Karpas-422 (cell line): ENCODE data around the gene ATF5. TPM values are rescaled to one million over a fixed set of nuclear protein-coding genes. Genes with fewer than 3 reads are reported as not detected.

ENCODE experiments used
- DNase-seq: peaks from one replicate; pipeline ENCODE4 v3.0.0-alpha.2; 2015
- H2AFZ ChIP-seq: fragments of 200-600 bp; sonication (generic); 2 replicates; pipeline ENCODE4 v1.6.1; 2014; ENCODE audit warnings: antibody characterized with exemption, low read length, mixed read lengths
- H3K27ac ChIP-seq: fragments of 200-600 bp; sonication (generic); 2 replicates; pipeline ENCODE4 v1.5.1; 2014; ENCODE audit warnings: mild to moderate bottlenecking, low read length, moderate library complexity
- H3K27me3 ChIP-seq: fragments of 200-600 bp; sonication (generic); 2 replicates; pipeline ENCODE4 v1.6.1; 2014; ENCODE audit warnings: low read length, mixed read lengths
- H3K36me3 ChIP-seq: fragments of 200-600 bp; sonication (generic); 2 replicates; pipeline ENCODE4 v1.6.1; 2014; ENCODE audit warnings: low read length, mixed read lengths; ENCODE audit not compliant: insufficient read depth
- H3K4me1 ChIP-seq: fragments of 200-600 bp; sonication (generic); 2 replicates; pipeline ENCODE4 v1.6.1; 2014; ENCODE audit warnings: mild to moderate bottlenecking, low read length, mixed read lengths
- H3K4me2 ChIP-seq: fragments of 200-600 bp; sonication (generic); 2 replicates; pipeline ENCODE4 v1.6.1; 2014; ENCODE audit warnings: low read length, low read depth, mild to moderate bottlenecking; ENCODE audit not compliant: poor library complexity, severe bottlenecking
- H3K4me3 ChIP-seq: fragments of 200-600 bp; sonication (generic); 2 replicates; pipeline ENCODE4 v1.5.1; 2014; ENCODE audit warnings: mild to moderate bottlenecking, antibody characterized with exemption, low read length, mixed read lengths
- H3K79me2 ChIP-seq: fragments of 200-600 bp; sonication (generic); 2 replicates; pipeline ENCODE4 v1.6.1; 2014; ENCODE audit warnings: mild to moderate bottlenecking, low read length, mixed read lengths
- H3K9ac ChIP-seq: fragments of 200-600 bp; sonication (generic); 2 replicates; pipeline ENCODE4 v1.6.0; 2014; ENCODE audit warnings: low read length
- H3K9me2 ChIP-seq: fragments of 200-600 bp; sonication (generic), shearing (Covaris generic); replicated peaks from 2 replicates; pipeline ENCODE4 v1.6.0; 2014; ENCODE audit warnings: mild to moderate bottlenecking, low read length, moderate library complexity; ENCODE audit not compliant: insufficient read depth
- H3K9me3 ChIP-seq: fragments of 300-700, 200-600 bp; sonication (generic); 2 replicates; pipeline ENCODE4 v1.6.1; 2014; ENCODE audit warnings: low read length, mixed read lengths
- H4K20me1 ChIP-seq: fragments of 200-600 bp; sonication (generic); 2 replicates; pipeline ENCODE4 v1.6.1; 2014; ENCODE audit warnings: mild to moderate bottlenecking, antibody characterized with exemption, low read length, low read depth; ENCODE audit not compliant: insufficient read depth
- total RNA-seq: library from RNA; depleted of rRNA; stranded (reverse); fragments of >200 nt; shearing (Covaris generic); gene quantifications from 2 replicates; pipeline ENCODE4 v1.2.3, GENCODE V29; 2014; ENCODE audit warnings: low replicate concordance

ATF5 gene
- total RNA-seq, 1 experiment from 2014 or later = 537 TPM

DNA sequence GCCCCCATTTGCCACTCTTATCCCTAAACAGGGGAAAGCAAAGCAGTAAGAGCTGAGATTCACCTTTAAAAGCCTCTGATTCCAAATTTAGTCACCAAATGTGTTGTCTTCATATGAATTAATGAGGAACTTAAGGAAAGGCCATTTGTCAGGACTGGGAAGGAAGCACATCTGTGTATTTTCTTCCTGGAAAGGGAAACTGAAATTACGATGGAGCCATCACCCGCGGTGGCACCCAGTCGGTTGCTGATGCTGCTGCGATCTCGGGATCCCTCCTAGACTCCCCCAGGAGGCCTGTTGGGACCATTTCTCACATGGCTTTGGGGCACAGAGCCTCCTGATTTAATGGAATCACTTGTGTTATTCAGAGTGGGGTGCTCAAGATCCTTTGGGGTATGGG is 24.9 kb upstream of the ATF5 start:
- Histone ChIP-seq H3K9me3 (no peaks in the 10 kb centered on the region), H3K9ac (no peak overlapping the region), H4K20me1 (peaks cover 23% of the 10 kb centered on the region), H3K36me3 (peaks cover 15% of the 10 kb centered on the region), H3K4me3 (no peak overlapping the region), H2AFZ (no peak overlapping the region), H3K27ac (no peak overlapping the region), H3K4me1 (peaks cover 8% of the 10 kb centered on the region), H3K4me2 (no peak overlapping the region), H3K79me2 (no peaks in the 10 kb centered on the region), H3K27me3 (no peaks in the 10 kb centered on the region), H3K9me2 (no peaks in the 10 kb centered on the region)
- DNase-seq = no peak

DNA sequence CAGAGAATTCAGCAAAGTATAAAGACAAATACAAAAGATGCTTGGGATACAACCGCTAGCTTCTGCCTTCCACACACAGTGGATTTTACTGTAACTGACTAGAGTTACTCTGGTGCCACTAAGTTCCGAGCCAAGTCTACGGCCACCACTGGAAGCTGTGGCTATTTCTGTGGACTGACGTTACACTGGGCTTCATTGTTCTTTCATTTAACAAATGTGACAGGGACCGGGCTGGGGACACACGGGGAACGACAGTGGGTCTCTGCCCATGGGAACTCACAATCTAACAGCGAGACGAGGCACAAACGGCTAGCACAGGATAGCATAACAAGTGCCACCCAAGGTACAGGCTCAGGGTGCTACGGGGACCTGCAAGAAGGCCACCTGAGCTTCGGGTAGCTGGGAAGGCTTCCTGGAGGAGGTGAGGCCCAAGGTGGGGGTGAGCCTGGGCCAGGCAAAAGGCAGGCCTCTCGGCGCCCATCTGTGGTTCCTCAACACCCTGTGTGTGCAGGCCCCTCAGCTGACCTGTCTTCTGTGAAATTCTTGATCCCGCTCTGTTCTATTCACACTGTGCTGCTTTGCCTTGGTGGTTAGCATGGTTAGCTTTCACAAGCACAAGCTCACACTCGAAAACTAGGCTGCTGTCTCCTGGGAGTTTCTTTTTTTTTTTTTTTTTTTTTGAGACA is 22.0 kb upstream of the ATF5 start:
- peaks cover 8% of the 10 kb centered on the region for H3K4me1 ChIP-seq
- no peak for DNase-seq
- peaks cover 30% of the 10 kb centered on the region for H3K36me3 ChIP-seq
- H3K9me3 ChIP-seq = no peaks in the 10 kb centered on the region
- no peak overlapping the region for H3K4me3 ChIP-seq
- H3K9ac ChIP-seq = no peak overlapping the region
- H3K79me2 ChIP-seq = no peaks in the 10 kb centered on the region
- H2AFZ ChIP-seq = no peak overlapping the region
- no peak overlapping the region for H3K4me2 ChIP-seq
- peaks cover 40% of the 10 kb centered on the region for H4K20me1 ChIP-seq
- no peaks in the 10 kb centered on the region for H3K27me3 ChIP-seq
- no peaks in the 10 kb centered on the region for H3K9me2 ChIP-seq
- H3K27ac ChIP-seq = no peak overlapping the region

DNA sequence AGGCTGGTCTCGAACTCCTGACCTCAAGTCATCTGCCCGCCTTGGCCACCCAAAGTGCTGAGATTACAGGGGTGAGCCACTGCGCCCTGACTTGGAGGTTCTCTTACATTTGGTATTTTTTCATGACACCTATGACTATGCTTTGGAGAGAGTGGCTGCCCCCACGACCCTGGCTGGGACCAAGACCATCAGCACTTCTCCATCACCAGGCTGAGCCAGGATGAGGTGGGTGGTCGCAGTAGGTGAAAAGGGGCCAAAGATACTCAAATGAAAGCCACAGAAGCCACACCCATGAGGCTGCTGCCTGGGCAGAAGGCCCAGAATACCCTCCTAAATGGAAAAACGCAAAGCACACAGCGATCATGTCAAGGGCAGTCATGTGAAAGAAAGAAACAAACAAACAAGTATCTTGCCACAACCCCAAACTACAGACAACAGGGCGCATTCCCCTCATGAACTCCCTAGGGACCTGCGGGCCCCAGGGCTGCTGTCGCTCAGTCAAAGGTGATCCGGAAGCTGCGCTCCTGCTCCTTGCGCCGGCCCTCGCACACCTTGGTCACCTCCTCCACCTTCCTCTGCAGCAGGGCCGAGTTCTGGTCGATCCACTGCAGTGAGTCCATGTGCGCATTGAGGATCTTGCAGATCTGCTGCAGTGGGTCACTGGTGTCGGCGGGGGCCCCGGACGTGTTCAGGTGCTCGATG is 21.1 kb upstream of the ATF5 start:
- DNase-seq = no peak
- no peak overlapping the region for H2AFZ ChIP-seq
- H3K9me2 ChIP-seq = no peaks in the 10 kb centered on the region
- no peaks in the 10 kb centered on the region for H3K9me3 ChIP-seq
- H3K27ac ChIP-seq = no peak overlapping the region
- no peaks in the 10 kb centered on the region for H3K79me2 ChIP-seq
- peaks cover 8% of the 10 kb centered on the region for H3K4me1 ChIP-seq
- H3K4me2 ChIP-seq = no peak overlapping the region
- H4K20me1 ChIP-seq = peaks cover 46% of the 10 kb centered on the region
- H3K4me3 ChIP-seq = no peak overlapping the region
- no peaks in the 10 kb centered on the region for H3K27me3 ChIP-seq
- peaks cover 37% of the 10 kb centered on the region for H3K36me3 ChIP-seq
- H3K9ac ChIP-seq = no peak overlapping the region

DNA sequence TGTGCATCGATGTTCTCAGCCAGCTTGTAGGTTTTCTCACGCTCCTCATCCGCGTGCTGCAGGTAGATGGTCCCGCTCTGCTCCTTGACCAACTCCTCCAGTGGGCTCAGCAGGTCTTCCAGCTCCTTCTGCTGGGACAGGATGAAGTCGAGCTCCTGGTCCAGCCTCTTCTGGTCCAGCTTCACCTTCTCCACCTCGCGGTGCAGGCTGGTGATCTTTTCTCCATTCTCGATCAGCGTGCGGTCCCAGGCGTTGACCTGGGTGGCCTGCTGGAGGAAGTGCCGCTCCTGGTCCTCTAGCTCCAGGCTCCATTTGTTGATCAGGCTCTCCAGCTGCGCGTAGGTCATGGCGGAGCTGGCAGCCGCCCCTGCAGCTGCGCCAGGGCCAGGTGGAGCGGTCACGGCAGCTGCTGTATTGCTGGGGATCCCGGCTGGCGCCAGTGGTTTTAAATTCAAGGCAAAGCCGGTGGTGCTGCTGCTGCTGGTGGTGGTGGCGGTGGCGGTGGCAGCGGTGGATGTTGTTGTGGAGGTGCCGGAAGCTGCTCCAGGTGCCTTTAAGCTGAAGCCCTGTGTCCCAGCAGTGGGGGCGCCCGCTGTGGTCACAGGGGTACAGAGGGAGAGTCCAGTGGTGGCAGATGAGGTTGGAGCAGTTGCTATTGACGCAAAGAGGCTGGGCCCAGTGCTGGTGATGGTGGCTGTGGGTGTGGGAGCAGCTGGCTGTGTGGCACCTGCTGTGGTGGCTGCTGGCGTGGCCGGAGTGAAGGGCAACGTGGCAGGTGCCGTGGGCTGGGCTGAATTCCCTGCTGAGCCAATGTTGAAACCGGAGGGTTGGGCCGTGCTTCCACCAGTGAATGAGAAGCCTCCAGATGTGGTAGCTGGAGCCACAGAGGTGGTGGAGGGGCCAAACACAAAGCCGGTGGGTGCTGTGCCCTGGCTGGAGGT is 20.3 kb upstream of the ATF5 start:
- Histone ChIP-seq H3K79me2 (no peaks in the 10 kb centered on the region), H3K9ac (no peak overlapping the region), H4K20me1 (peaks cover 51% of the 10 kb centered on the region), H3K36me3 (peaks cover 43% of the 10 kb centered on the region), H3K27ac (no peak overlapping the region), H3K4me3 (no peak overlapping the region), H3K4me1 (peaks cover 3% of the 10 kb centered on the region; the same call in 1 of the 2 replicates), H3K4me2 (no peak overlapping the region), H2AFZ (no peak overlapping the region), H3K9me3 (no peaks in the 10 kb centered on the region), H3K9me2 (no peaks in the 10 kb centered on the region), H3K27me3 (no peaks in the 10 kb centered on the region)
- DNase-seq = no peak

DNA sequence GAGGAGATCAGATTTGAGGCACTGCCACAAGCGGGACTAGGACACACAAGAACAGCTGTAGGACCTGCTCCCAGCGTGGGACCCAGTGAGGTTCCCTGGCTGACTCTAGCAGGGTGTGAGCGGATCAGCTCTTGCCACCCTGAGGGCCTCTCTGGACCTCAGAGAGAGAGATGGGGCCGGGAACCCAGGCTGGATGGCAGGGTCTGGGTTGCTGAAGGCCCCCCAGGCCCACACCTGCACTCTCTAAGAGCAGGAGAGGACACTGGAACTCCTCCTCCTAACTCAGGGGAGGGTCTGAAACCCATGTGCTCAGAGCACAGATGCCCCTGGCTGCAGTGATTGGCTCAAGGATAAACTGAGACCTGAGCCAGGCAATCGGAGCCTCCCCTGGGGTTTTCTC is 18.8 kb upstream of the ATF5 start:
- no peak overlapping the region for H2AFZ ChIP-seq
- no peaks in the 10 kb centered on the region for H3K9me2 ChIP-seq
- H3K9ac ChIP-seq = no peak overlapping the region
- DNase-seq = no peak
- peaks cover 3% of the 10 kb centered on the region; the same call in 1 of the 2 replicates for H3K4me1 ChIP-seq
- peaks cover 54% of the 10 kb centered on the region for H3K36me3 ChIP-seq
- H3K27ac ChIP-seq = no peak overlapping the region
- H4K20me1 ChIP-seq = peaks cover 62% of the 10 kb centered on the region
- H3K9me3 ChIP-seq = no peaks in the 10 kb centered on the region
- no peak overlapping the region for H3K4me3 ChIP-seq
- H3K79me2 ChIP-seq = peaks cover 3% of the 10 kb centered on the region
- H3K4me2 ChIP-seq = no peak overlapping the region
- no peaks in the 10 kb centered on the region for H3K27me3 ChIP-seq

DNA sequence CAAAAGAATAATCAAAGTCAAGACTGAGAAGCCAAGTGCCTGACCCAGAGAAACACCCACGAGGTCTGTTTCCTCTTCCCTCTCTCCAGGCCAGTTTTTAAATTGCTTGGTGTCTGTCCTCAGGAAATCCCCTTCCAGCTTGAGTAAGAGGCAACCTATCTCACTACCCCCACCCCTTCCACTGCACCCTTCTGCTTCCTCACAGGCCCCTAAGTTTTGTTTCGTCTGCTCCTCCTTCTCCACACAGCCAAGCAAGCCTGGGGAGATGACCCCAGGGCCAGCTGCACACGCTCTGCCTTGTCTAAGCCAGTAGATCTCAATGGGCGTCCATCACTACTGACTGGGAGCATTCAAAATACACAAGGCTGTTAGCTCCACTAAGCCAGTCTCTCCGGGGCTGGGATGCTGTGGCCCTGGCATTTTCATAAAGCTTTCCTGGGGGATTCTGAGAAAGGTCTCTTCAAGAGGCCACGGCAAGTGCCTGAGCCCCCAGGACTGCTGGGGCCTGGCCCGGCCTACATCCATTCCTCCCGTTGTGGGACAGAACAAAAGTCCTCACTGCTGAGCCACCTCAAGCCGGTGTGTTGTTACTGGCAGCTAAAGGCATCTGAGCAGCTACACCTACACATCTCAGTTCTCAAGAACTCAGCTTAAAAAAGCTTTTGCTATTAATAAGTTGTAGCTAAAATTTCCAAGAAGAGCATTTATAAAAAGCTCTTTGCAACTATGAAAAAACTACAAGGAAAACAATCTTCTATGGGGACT is 17.4 kb upstream of the ATF5 start:
- peaks cover 6% of the 10 kb centered on the region for H3K79me2 ChIP-seq
- no peak for DNase-seq
- no peak overlapping the region for H2AFZ ChIP-seq
- no peak overlapping the region for H3K4me2 ChIP-seq
- H3K9ac ChIP-seq = no peak overlapping the region
- H3K9me2 ChIP-seq = no peaks in the 10 kb centered on the region
- no peaks in the 10 kb centered on the region for H3K9me3 ChIP-seq
- H3K4me3 ChIP-seq = no peak overlapping the region
- H3K4me1 ChIP-seq = peaks cover 3% of the 10 kb centered on the region; the same call in 1 of the 2 replicates
- H3K36me3 ChIP-seq = peaks cover 64% of the 10 kb centered on the region
- H4K20me1 ChIP-seq = peaks cover 70% of the 10 kb centered on the region
- no peaks in the 10 kb centered on the region for H3K27me3 ChIP-seq
- H3K27ac ChIP-seq = no peak overlapping the region

DNA sequence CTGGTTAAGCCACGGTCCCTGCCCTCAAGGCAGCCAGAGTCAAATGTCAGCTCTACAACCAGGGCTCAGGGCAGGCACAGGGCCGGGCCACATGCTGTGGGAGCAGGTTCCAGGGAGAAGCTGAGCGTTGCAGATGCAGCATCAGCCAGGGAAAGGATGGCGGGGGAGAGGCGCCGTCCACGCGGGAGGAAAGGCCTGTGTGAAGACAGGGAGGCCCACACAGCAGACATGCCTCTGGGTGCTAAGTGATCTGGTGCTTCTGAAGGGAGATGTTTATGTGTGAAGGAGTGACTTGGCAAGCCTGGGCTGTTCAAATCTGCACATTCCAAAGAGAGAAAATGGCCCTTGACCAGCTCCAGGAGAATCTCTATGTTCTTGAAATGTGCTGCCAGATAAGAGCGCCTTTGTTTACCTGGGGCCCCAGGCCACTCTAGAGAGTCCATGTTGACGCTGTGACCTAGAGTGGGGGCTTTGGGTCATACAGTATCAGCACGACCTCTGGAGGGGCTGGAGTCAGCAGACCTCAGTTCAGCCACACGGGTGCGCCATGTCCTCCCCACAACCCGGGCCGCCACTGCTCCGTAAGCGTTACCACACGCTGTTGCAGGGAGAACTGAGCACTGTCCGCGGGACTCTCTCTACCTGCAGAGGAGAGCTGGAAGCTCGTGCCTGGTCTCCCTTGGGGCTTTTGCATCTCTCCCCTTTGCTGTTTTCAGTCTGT is 15.9 kb upstream of the ATF5 start:
- H4K20me1 ChIP-seq = peaks cover 63% of the 10 kb centered on the region; the same call in 1 of the 2 replicates
- H3K4me2 ChIP-seq = no peak overlapping the region
- H3K27ac ChIP-seq = no peak overlapping the region
- no peak overlapping the region for H2AFZ ChIP-seq
- H3K27me3 ChIP-seq = no peaks in the 10 kb centered on the region
- H3K4me3 ChIP-seq = no peak overlapping the region
- no peak overlapping the region for H3K9ac ChIP-seq
- DNase-seq = no peak
- H3K9me2 ChIP-seq = no peaks in the 10 kb centered on the region
- peaks cover 67% of the 10 kb centered on the region for H3K36me3 ChIP-seq
- H3K79me2 ChIP-seq = peaks cover 13% of the 10 kb centered on the region
- no peaks in the 10 kb centered on the region for H3K9me3 ChIP-seq
- no peaks in the 10 kb centered on the region for H3K4me1 ChIP-seq
